K562 (cell line): ENCODE results near the gene CHD3.

Experiments used
- E4F1 ChIP-seq: fragments of 250-450 bp; sonication (Bioruptor Pico); IDR thresholded peaks from 2 replicates; pipeline ENCODE4 v1.5.0; 2021; ENCODE audit warnings: mild to moderate bottlenecking, borderline replicate concordance
- ELK1 ChIP-seq: sonication (generic); formaldehyde crosslinking; IDR thresholded peaks from 2 replicates; pipeline ENCODE4 v1.8.1; 2022; ENCODE audit warnings: missing genetic modification reagents
- HLTF ChIP-seq: fragments of 450-650 bp; IDR thresholded peaks from 2 replicates; pipeline ENCODE4 v1.6.1; 2016
- HMGXB4 ChIP-seq: sonication (generic); formaldehyde crosslinking; IDR thresholded peaks from 2 replicates; pipeline ENCODE4 v1.8.1; 2023; ENCODE audit warnings: mild to moderate bottlenecking, missing genetic modification reagents
- TBL1XR1 ChIP-seq, 2 experiments: IDR thresholded peaks; 2 replicates each; pipeline ENCODE4 v1.6.1; 2012; ENCODE audit warnings: improper control_type of control experiment in 2 of 2, low read length in 2 of 2, mild to moderate bottlenecking in 1 of 2
- TCF3 ChIP-seq: sonication (generic); formaldehyde crosslinking; IDR thresholded peaks from 2 replicates; pipeline ENCODE4 v1.4.0; 2020; ENCODE audit warnings: mild to moderate bottlenecking, missing genetic modification reagents
- ZNF318 ChIP-seq, 2 experiments: fragments of 450-650 bp; IDR thresholded peaks; 2 replicates each; pipeline ENCODE4 v1.6.1; 2016; ENCODE audit warnings: mild to moderate bottlenecking in 2 of 2, borderline replicate concordance in 1 of 2, low read depth in 1 of 2, moderate library complexity in 1 of 2
- ZNF592 ChIP-seq: fragments of 450-650 bp; IDR thresholded peaks from 2 replicates; pipeline ENCODE4 v1.6.1; 2017; ENCODE audit warnings: antibody characterized with exemption, mild to moderate bottlenecking

- no peak for TF ChIP-seq ZNF318 (IDR thresholded peaks at IDR 0.05; ENCODE audit: borderline replicate concordance in 1 of 2, low read depth in 1 of 2)
- no peak for TF ChIP-seq ELK1 (CRISPR knock-in tag)
- TF ChIP-seq E4F1 (CRISPR knock-in tag) = no peak
- TF ChIP-seq TBL1XR1 (IDR thresholded peaks at IDR 0.05; ENCODE audit: low read length in 2 of 2) = no peak
- TF ChIP-seq TCF3 (CRISPR knock-in tag) = no peak
- TF ChIP-seq HMGXB4 (CRISPR knock-in tag) = no peak
- TF ChIP-seq ZNF592 = no peak
- no peak for TF ChIP-seq HLTF
These were observed 67.0 kb downstream of the CHD3 start for GRCh38 chr17:7955414-7956227.
